GM20000 (cell line): ENCODE measurements around the gene FCN3.

Source experiments
- DNase-seq: peaks from one replicate; pipeline ENCODE4 v3.0.0; 2012; ENCODE audit warnings: low spot score
- TF ChIP-seq, protein P1 (sequence below): IDR thresholded peaks from 2 replicates; pipeline ENCODE4 v1.5.1; 2012; ENCODE audit warnings: mild to moderate bottlenecking, control low read depth; ENCODE audit errors: extremely low read depth, missing control alignments

Gene FCN3

DNA sequence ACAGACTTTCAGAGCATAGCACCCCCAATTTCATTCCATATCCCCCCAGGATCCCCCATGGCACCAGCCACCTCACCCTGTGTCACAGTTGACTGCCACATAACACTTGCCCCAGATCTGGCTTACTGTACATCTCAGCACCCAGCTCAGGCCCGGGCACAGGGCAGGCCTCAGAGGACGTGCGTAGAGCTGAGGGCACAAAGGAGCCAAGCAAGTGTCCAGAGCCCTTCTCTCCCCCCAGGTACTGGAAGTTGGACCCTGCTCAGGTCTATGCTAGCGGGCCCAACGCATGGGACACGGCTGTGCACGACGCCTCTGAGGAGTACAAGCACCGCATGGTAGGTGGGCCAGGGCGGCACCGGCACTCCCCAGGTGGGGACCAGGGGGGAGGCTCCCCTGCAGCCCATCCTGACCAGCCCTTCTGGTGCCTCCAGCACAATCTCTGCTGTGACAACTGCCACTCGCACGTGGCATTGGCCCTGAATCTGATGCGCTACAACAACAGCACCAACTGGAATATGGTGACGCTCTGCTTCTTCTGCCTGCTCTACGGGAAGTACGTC is 40.8 kb downstream of the FCN3 start:
- DNase-seq = no peak
- TF ChIP-seq, protein P1, sequence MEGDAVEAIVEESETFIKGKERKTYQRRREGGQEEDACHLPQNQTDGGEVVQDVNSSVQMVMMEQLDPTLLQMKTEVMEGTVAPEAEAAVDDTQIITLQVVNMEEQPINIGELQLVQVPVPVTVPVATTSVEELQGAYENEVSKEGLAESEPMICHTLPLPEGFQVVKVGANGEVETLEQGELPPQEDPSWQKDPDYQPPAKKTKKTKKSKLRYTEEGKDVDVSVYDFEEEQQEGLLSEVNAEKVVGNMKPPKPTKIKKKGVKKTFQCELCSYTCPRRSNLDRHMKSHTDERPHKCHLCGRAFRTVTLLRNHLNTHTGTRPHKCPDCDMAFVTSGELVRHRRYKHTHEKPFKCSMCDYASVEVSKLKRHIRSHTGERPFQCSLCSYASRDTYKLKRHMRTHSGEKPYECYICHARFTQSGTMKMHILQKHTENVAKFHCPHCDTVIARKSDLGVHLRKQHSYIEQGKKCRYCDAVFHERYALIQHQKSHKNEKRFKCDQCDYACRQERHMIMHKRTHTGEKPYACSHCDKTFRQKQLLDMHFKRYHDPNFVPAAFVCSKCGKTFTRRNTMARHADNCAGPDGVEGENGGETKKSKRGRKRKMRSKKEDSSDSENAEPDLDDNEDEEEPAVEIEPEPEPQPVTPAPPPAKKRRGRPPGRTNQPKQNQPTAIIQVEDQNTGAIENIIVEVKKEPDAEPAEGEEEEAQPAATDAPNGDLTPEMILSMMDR = no peak

DNA sequence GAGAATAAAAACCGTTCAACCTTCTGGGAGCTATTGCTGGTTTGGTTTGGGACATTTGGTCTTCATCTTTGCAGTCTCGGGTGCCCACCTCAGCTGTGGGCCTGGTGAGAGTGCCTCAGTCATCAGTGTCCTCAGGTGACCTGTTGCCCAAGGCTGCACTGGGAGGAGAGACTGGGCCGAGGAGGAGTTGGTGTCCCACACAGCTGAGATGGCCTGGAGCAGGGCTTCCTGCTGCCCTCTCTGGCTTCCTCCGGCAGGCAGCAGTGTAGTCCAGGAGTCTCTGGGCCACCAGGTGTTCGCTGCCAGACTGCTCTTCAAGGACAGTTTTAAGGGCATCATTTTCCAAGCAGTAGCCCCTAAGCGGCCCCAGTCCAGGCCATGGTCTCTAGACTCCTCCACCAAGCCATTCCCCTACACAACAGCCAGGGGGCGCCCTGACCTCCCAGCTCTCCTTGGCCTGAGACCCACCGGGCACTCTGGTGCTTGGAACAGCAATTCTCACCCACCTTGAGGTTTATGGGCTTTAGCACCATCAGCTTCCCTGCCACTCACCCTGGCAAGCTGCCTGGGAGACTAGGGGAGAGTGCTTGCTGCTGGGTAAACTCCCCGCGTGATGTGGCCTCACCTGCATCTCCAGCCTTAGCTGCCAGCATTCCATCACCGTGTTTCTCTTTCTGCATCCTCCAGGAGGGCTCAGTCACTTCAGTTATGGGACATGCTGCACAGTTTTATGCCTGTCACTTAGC is 41.9 kb downstream of the FCN3 start:
- TF ChIP-seq, protein P1 = peak; percentile 85
- DNase-seq = peak; percentile 68

DNA sequence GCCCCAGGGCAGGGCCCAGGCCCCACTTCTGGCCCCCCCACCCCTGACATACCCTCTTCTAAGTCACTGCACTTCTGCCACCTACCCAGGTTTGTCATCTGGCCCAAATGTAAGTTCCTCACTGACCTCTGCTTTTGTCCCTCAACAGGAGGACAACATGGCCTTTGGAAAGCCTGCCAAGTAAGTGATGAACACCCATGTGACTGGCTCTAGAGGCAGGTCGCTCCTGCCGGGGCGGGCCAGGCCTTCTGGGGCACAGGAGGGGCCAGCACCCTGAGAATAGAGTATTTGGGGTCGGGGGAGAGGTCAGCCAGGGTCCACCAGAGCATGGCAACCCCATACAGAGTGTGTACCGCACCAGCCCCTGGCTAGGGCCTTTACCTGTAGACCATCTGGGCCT is 42.7 kb downstream of the FCN3 start:
- TF ChIP-seq, protein P1 = no peak
- no peak for DNase-seq

DNA sequence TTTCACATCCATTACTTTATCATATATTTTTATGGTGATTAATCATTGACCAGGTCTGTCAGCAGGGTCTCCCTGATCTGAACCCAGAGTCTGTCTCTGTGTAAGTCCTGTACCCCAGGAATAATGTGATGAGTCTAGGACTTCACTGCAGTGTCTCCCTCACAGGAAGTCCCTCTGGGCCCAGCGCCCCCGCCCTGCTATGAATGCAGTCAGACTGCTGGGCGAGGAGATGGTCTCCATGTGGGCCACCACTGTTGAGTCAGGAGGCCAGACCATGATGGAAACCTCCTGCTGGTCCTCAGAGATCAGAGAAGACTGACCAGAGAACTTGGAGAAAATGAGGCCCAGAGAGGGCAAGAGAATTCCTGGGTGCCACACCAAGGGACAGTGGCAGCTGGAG is 43.2 kb downstream of the FCN3 start:
- TF ChIP-seq, protein P1 = no peak

DNA sequence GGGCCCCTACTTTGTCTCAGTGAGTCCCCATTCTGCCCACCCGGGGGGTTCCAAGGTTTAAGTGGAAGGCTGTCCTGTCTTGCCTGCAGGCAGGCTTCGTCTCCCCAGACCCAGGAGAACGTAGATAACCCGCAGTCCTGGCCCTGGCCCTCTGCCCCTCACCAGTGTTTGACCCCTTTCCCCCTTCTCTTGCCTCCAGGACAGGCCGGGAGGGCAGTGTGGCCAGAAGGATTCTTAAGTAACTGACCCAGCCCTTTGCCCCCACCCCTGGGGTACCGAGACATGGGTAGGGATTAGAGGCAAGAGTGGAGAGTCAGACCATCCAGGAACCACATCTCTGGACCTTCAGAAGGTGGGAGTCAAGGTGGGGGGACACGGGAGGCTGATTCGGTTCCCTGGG is 43.8 kb downstream of the FCN3 start:
- TF ChIP-seq, protein P1 = no peak

More for the DNA sequence above, 43.2 kb downstream of the FCN3 start:
- no peak for DNase-seq

DNA sequence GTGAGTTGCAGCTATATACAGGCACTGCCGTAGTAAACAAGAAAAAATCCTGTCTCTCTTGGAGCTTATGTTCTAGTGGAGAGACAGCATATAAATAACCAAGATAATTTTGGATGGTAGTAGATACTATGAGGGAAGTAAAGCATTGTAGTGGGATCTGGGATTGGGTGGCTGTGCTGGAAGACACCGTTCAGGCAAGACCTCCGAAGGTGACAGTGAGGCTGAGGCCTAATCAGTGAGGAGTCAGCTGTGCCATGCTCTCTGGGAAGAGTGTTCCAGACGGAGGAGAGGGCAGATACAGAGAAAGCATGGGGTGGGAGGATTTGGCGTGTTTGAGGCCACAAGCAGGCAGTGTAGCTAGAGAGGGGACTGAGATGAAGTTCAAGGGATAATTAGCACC is 46.7 kb downstream of the FCN3 start:
- TF ChIP-seq, protein P1 = no peak
- no peak for DNase-seq

More for the DNA sequence above, 43.8 kb downstream of the FCN3 start:
- DNase-seq = no peak

DNA sequence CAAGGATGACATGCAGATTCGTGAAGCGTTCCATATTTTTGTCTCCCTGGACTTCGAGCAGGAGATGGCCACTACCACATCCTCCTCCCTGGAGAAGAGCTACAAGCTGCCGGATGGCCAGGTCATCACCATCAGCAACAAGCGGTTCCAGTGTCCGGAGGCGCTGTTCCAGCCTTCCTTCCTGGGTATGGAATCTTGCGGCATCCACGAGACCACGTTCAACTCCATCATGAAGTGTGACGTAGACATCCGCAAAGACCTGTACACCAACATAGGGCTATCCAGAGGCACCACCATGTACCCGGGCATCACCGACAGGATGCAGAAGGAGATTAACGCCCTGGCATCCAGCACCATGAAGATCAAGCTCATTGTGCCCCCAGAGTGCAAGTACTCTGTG is 49.3 kb downstream of the FCN3 start:
- no peak for DNase-seq
- TF ChIP-seq, protein P1 = no peak
